SJCRH30 (cell line): Measurements from ENCODE around the gene TENM4. TPM values are rescaled to one million over a fixed set of nuclear protein-coding genes. Genes with fewer than 3 reads are reported as not detected.

ENCODE experiments used
- DNase-seq, 2 experiments: peaks; one replicate each; pipeline ENCODE4 v3.0.0-alpha.2; 2015 to 2020
- H3K27ac ChIP-seq: fragments of 250-450 bp; sonication (Bioruptor Pico); 2 replicates; pipeline ENCODE4 v1.5.1; 2020; ENCODE audit warnings: mild to moderate bottlenecking, moderate library complexity
- H3K27me3 ChIP-seq: fragments of 250-450 bp; sonication (Bioruptor Pico); 2 replicates; pipeline ENCODE4 v1.5.1; 2020; ENCODE audit warnings: mild to moderate bottlenecking, moderate library complexity
- H3K36me3 ChIP-seq: fragments of 250-450 bp; sonication (Bioruptor Pico); 2 replicates; pipeline ENCODE4 v1.5.1; 2020; ENCODE audit warnings: mild to moderate bottlenecking, moderate library complexity
- H3K4me1 ChIP-seq: fragments of 250-450 bp; sonication (Bioruptor Pico); 2 replicates; pipeline ENCODE4 v1.5.1; 2020; ENCODE audit warnings: mild to moderate bottlenecking, moderate library complexity
- H3K4me3 ChIP-seq: fragments of 250-450 bp; sonication (Bioruptor Pico); 2 replicates; pipeline ENCODE4 v1.5.1; 2020; ENCODE audit warnings: mild to moderate bottlenecking, moderate library complexity
- H3K9me3 ChIP-seq: fragments of 250-450 bp; sonication (Bioruptor Pico); replicated peaks from 2 replicates; pipeline ENCODE4 v1.5.1; 2020; ENCODE audit warnings: mild to moderate bottlenecking, moderate library complexity
- total RNA-seq: library from RNA; depleted of rRNA; stranded (reverse); fragments of >200 nt; shearing (Covaris generic); gene quantifications from 2 replicates; pipeline ENCODE4 v1.2.3, GENCODE V29; 2014

Gene TENM4
- total RNA-seq, 1 experiment from 2014 or later = 0.53 TPM

DNA sequence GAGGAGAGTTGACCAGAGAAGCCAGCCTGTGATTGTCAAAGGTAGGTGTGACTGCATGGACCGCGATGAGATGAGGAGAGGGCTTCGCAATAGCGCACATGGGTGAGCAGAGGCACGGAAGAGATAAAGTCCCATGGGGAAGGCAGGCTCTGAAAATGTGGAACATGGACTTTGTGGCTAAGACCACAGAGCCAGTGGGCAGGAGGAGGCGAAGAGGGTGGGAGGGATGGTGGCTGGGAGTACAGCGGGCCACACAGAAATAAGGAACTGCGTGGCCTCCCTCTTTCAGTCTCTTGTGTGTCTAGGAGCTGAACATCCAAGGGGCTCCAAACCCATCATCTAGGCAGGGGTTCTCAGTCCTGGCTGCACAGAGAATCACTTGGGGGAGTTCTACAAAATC, 98.6 kb downstream of the TENM4 start:
- Histone ChIP-seq H3K9me3 (no peaks in the 10 kb centered on the region), H3K4me1 (peaks cover 6% of the 10 kb centered on the region; the same call in 1 of the 2 replicates), H3K4me3 (no peak overlapping the region), H3K27me3 (no peaks in the 10 kb centered on the region), H3K27ac (no peak overlapping the region; the same call in 1 of the 2 replicates), H3K36me3 (no peaks in the 10 kb centered on the region)
- no peak for DNase-seq

- Histone ChIP-seq H3K27me3 (no peaks in the 10 kb centered on the region), H3K4me3 (no peak overlapping the region), H3K9me3 (no peaks in the 10 kb centered on the region), H3K4me1 (peaks cover 6% of the 10 kb centered on the region; the same call in 1 of the 2 replicates), H3K27ac (no peak overlapping the region), H3K36me3 (no peaks in the 10 kb centered on the region)
- DNase-seq = no peak
Observed at GRCh38 chr11:79340535-79340934, 100.3 kb downstream of the TENM4 start.

DNA sequence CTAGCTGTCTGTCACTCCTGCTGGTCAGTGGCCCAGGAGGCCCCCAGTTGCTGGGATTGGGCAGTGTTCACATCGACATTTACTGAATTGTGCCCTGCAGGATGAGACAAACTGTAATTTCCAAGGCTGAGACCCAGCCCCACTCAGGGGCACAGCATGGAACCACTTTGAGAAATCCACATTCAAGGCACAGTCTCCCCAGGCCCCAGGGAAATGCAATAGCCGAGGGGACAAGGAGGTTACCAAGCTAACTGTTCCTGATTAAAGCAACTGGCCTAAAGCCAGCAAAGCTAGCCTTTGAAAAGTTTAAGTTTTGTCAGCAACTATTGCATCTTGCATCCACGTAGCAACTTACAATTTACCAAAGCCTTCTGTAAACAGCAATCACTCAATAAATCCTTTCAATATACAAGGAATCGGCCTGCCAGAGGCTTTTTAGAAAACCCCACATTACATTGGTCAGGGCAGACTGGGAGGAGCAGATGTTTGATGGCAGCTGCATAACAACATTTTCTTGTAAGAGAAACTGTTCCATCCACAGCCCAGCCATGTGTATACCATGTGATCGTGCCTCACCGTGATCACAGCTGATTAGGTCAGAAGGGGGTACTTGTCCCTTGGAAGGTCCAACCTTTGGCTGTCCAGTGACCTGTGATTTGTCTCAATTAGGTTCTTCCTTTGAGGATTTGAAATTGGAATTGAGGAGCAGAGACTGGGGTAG, 103.9 kb downstream of the TENM4 start:
- H3K27me3 ChIP-seq = no peaks in the 10 kb centered on the region
- DNase-seq = no peak
- H3K27ac ChIP-seq = no peak overlapping the region
- no peaks in the 10 kb centered on the region for H3K9me3 ChIP-seq
- H3K4me1 ChIP-seq = no peaks in the 10 kb centered on the region
- H3K36me3 ChIP-seq = no peaks in the 10 kb centered on the region
- H3K4me3 ChIP-seq = no peak overlapping the region

- no peak for DNase-seq
- H3K27ac ChIP-seq = no peak overlapping the region
- H3K9me3 ChIP-seq = no peaks in the 10 kb centered on the region
- H3K36me3 ChIP-seq = no peaks in the 10 kb centered on the region
- H3K27me3 ChIP-seq = no peaks in the 10 kb centered on the region
- H3K4me1 ChIP-seq = no peaks in the 10 kb centered on the region
- H3K4me3 ChIP-seq = no peak overlapping the region
Observed at GRCh38 chr11:79335681-79336080, 105.1 kb downstream of the TENM4 start.

DNA sequence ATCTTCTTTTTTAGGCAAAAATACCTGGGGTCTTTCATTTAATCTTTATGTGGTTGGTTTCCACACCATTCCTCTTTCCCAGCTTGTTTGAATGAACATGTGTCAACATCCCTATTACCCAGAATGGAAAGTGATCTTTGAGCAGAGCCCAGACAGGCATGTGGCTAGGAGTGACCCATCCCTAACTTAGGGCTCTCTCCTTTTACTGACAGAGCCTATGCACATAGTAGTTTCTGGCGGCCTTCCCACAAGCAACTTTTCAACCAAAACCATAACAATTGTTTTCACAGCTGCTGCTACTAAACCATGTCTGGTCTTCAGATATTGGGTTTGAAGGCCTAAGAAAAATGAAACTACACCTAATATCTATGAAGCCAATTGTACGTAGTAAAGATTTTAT, 107.5 kb downstream of the TENM4 start:
- no peaks in the 10 kb centered on the region for H3K9me3 ChIP-seq
- H3K4me3 ChIP-seq = no peak overlapping the region
- no peaks in the 10 kb centered on the region for H3K4me1 ChIP-seq
- DNase-seq = peak; percentile 18 to 47
- no peak overlapping the region for H3K27ac ChIP-seq
- H3K27me3 ChIP-seq = no peaks in the 10 kb centered on the region
- H3K36me3 ChIP-seq = no peaks in the 10 kb centered on the region

DNA sequence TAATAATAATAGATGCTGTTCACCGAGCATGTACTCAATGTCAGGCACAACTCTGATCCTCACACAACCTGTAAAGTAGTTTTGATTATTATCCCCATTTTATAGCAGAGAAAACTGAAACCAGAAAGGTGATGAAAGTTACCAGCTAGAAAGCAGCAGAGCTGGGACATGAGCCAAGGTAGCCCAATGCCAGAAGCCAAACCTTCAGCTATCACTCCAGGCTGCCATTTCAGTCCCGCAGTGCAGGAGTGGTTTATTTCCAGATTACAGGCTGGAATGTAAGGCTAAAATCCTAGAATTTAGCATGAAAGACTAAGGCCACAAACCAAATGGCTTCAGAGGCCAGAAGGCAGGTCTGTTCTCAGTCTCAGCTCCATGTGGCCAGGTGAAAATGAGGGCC, 108.8 kb downstream of the TENM4 start:
- Histone ChIP-seq H3K4me3 (no peak overlapping the region), H3K27ac (no peak overlapping the region), H3K4me1 (no peaks in the 10 kb centered on the region), H3K27me3 (no peaks in the 10 kb centered on the region), H3K9me3 (no peaks in the 10 kb centered on the region), H3K36me3 (no peaks in the 10 kb centered on the region)
- no peak for DNase-seq

GRCh38 chr11:79331203-79331901, 109.5 kb downstream of the TENM4 start:
- no peaks in the 10 kb centered on the region for H3K4me1 ChIP-seq
- no peaks in the 10 kb centered on the region for H3K9me3 ChIP-seq
- no peaks in the 10 kb centered on the region for H3K36me3 ChIP-seq
- no peak overlapping the region for H3K27ac ChIP-seq
- H3K27me3 ChIP-seq = no peaks in the 10 kb centered on the region
- H3K4me3 ChIP-seq = no peak overlapping the region
- peak in 1 of 2 experiments; percentile 16 for DNase-seq

GRCh38 chr11:79330651-79331050, 110.2 kb downstream of the TENM4 start:
- Histone ChIP-seq H3K27me3 (no peaks in the 10 kb centered on the region), H3K36me3 (no peaks in the 10 kb centered on the region)

DNA sequence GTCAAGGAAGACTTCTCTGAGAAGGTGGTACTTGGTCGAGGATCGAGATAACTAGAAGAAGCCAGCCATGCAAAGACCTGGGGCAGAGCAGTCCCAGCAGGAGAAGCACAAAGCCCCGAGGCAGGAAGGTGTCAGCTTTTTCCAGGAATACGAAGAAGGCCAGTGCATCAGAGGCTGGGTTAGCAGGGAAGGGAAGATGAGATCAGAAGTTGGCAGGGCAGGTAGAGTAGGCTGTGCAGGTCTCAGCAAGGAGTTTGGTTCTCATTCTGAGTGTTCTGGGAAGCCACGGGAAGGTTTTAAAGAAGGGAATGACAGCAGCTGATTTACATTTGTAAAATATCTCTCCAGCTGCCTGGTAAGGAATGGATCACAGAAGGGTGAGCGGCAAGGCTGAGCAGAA, 111.3 kb downstream of the TENM4 start:
- H3K9me3 ChIP-seq = no peaks in the 10 kb centered on the region
- no peak for DNase-seq
- H3K27ac ChIP-seq = no peak overlapping the region
- no peaks in the 10 kb centered on the region for H3K36me3 ChIP-seq
- no peaks in the 10 kb centered on the region for H3K4me1 ChIP-seq
- H3K4me3 ChIP-seq = no peak overlapping the region
- H3K27me3 ChIP-seq = no peaks in the 10 kb centered on the region

More at GRCh38 chr11:79330651-79331050, 110.2 kb downstream of the TENM4 start:
- no peaks in the 10 kb centered on the region for H3K9me3 ChIP-seq
- peak in 1 of 2 experiments; percentile 38 for DNase-seq
- H3K27ac ChIP-seq = no peak overlapping the region
- no peak overlapping the region for H3K4me3 ChIP-seq
- no peaks in the 10 kb centered on the region for H3K4me1 ChIP-seq

GRCh38 chr11:79328402-79328801, 112.4 kb downstream of the TENM4 start:
- no peaks in the 10 kb centered on the region for H3K36me3 ChIP-seq
- no peak for DNase-seq
- H3K27ac ChIP-seq = no peak overlapping the region

DNA sequence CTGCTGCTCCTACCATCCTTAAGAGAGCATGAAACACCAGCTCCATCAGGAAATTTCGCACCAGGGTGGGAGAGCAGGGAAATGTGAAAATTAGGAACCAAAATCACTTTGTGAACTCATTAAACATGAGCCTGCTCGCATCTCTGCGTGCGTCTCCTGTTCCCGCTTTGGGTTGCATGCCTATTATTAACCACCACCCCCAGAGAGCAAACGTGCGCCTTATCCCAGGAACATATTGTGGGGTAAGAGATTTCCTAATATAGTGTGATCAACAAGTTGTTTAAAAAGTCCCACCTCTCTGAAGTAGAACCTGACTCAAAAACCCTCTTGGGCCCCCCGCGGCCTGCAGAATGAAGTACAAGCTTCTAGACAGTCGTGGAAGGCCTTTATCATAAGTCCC, 115.0 kb downstream of the TENM4 start:
- no peak for DNase-seq
- no peaks in the 10 kb centered on the region for H3K9me3 ChIP-seq
- no peak overlapping the region for H3K4me3 ChIP-seq
- no peaks in the 10 kb centered on the region for H3K4me1 ChIP-seq
- no peaks in the 10 kb centered on the region for H3K27me3 ChIP-seq
- H3K36me3 ChIP-seq = no peaks in the 10 kb centered on the region
- H3K27ac ChIP-seq = no peak overlapping the region

More at GRCh38 chr11:79328402-79328801, 112.4 kb downstream of the TENM4 start:
- Histone ChIP-seq H3K4me1 (no peaks in the 10 kb centered on the region), H3K27me3 (no peaks in the 10 kb centered on the region), H3K4me3 (no peak overlapping the region), H3K9me3 (no peaks in the 10 kb centered on the region)

GRCh38 chr11:79321263-79321662, 119.6 kb downstream of the TENM4 start:
- Histone ChIP-seq H3K27ac (no peak overlapping the region), H3K4me1 (no peaks in the 10 kb centered on the region), H3K36me3 (no peaks in the 10 kb centered on the region), H3K4me3 (no peak overlapping the region), H3K9me3 (no peaks in the 10 kb centered on the region), H3K27me3 (no peaks in the 10 kb centered on the region)
- no peak for DNase-seq

GRCh38 chr11:79314906-79315689, 125.7 kb downstream of the TENM4 start:
- Histone ChIP-seq H3K27ac (no peak overlapping the region), H3K36me3 (no peaks in the 10 kb centered on the region), H3K4me1 (no peaks in the 10 kb centered on the region), H3K9me3 (no peaks in the 10 kb centered on the region), H3K27me3 (no peaks in the 10 kb centered on the region), H3K4me3 (no peak overlapping the region)
- DNase-seq = peak; percentile 13 to 29

DNA sequence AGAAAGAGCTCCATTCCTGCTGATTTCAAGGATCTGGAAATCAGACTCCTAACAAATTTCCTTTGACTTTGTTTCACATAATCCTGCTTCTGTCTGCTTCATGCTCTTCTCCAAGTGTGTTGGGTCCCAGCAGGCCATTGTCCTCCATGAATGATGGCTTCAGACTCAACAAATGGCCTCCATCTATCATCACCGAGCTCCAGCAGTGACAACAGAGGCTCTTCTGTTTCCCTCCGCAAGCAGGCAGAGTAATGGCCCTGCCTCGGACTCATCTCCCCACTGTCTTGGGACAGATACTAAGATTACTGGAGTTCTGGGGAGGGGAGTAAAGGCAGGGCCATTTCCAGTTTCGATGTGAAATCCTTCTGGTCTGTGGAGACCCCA, 127.3 kb downstream of the TENM4 start:
- H3K4me1 ChIP-seq = no peaks in the 10 kb centered on the region
- no peak overlapping the region for H3K4me3 ChIP-seq
- no peaks in the 10 kb centered on the region for H3K27me3 ChIP-seq
- H3K27ac ChIP-seq = no peak overlapping the region
- no peak for DNase-seq
- no peaks in the 10 kb centered on the region for H3K9me3 ChIP-seq
- no peaks in the 10 kb centered on the region for H3K36me3 ChIP-seq
